GM19397 (cell line): ENCODE data around the gene PDZD8.
"Not testable (repeated sequence)": the region's sequence is repeated elsewhere in the genome, so short reads cannot be mapped to it uniquely, and the experiment has no call there.

Experiments used
- ATAC-seq: cut with Tn5 transposase; IDR thresholded peaks from one replicate; pipeline ENCODE4 v1.9.1; 2021; ENCODE audit warnings: mild to moderate bottlenecking, moderate library complexity; ENCODE audit not compliant: unreplicated experiment

PDZD8 gene

DNA sequence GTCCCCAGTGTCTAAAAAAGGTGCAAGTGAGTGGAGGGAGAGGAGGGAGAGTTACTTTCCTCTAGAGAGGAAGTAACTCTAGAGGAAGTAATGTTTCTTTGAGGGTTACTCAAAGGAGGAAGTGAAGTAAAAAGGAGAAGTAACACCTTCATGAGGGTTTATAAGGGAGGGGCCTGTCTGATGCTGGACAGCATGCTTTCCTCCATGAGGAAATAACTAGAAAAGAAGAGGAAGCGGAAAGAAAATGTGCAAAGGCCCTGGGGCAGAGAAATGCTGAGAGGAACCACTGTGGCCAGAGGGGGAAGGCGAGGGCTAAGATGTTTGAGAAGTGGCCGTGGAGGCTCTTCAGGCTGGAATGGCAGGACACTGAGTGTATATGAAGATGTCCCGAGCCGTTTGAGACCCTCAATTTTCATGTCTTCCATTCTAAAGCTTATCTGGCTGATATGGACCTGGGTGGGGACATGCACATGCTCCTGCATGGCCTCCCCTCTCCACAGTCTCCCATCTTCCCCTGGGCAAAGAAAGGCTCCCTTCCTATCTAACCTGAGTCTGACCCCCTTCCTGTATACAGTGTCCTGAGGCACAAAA is 137.7 kb downstream of the PDZD8 start:
- ATAC-seq, result no peak

DNA sequence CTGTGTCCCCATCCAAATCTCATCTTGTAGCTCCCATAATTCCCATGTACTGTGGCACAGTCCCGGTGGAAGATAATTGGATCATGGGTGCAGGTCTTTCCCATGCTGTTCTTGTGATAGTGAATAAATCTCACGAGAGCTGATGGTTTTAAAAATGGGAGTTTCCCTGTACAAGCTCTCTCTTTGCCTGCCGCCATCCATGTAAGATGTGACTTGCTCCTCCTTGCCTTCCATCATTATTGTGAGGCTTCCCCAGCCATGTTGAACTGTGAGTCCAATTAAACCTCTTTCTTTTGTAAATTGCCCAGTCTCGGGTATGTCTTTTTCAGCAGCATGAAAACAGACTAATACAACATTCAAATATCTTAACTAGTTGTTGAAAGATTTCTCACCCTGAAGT is 145.1 kb downstream of the PDZD8 start:
- not testable (repeated sequence) for ATAC-seq

DNA sequence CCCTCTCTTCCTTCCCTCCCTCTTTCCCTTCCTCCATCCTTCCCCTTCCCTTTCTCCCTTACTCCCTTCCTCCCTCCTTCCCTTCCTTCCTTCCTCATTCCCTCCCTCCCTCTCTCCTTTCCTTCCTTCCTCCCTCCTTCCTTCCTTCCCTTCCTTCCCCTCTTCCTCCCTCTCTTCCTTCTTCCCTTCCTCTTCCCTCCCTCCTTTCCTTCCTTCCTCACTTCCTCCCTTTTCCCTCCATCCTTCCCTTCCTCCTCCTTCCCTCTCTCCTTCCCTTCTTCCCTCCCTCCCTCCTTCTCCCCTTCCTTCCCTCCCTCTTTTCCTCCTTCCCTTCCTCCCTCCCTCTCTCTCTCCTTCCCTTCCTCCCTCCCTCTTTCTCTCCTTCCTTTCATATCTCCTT is 147.0 kb downstream of the PDZD8 start:
- ATAC-seq, result no peak
